OCI-M2 (cell line): ENCODE results near the gene CCT8.

ENCODE experiments used
- DNase-seq: peaks from one replicate; lab custom pipeline; 2025; ENCODE audit not compliant: unreplicated experiment; lab: John Stamatoyannopoulos, UW

The CCT8 gene

GRCh38 chr21:29073222-29074006, at the start of gene CCT8:
CCT8 (minus strand) TSS chr21:29073648; CDS start chr21:29073590, 58 bp downstream.
- peak; percentile 94 for DNase-seq

GRCh38 chr21:29121759-29122158, 48.3 kb upstream of the CCT8 start:
- no peak for DNase-seq

GRCh38 chr21:29117372-29117955, 44.0 kb upstream of the CCT8 start:
- no peak for DNase-seq

GRCh38 chr21:29115899-29116298, 42.5 kb upstream of the CCT8 start:
- no peak for DNase-seq

GRCh38 chr21:29114765-29115500, 41.5 kb upstream of the CCT8 start:
- no peak for DNase-seq

- no peak for DNase-seq
Observed at GRCh38 chr21:29105218-29105617, 31.8 kb upstream of the CCT8 start.

- DNase-seq, result no peak
Observed at GRCh38 chr21:29104239-29104708, 30.8 kb upstream of the CCT8 start.

GRCh38 chr21:29102791-29103257, 29.4 kb upstream of the CCT8 start:
- DNase-seq, result no peak

- DNase-seq, result no peak
Observed at GRCh38 chr21:29098156-29098555, 24.7 kb upstream of the CCT8 start.

GRCh38 chr21:29096218-29097015, 23.0 kb upstream of the CCT8 start:
- no peak for DNase-seq

- no peak for DNase-seq
Observed at GRCh38 chr21:29092102-29092959, 18.9 kb upstream of the CCT8 start.

GRCh38 chr21:29091033-29091432, 17.6 kb upstream of the CCT8 start:
- no peak for DNase-seq

- DNase-seq, result no peak
Observed at GRCh38 chr21:29085106-29085752, 11.8 kb upstream of the CCT8 start.

- no peak for DNase-seq
Observed at GRCh38 chr21:29084372-29084771, 10.9 kb upstream of the CCT8 start.

GRCh38 chr21:29083306-29083705, 9.9 kb upstream of the CCT8 start:
- DNase-seq, result no peak

GRCh38 chr21:29082046-29082815, 8.8 kb upstream of the CCT8 start:
- DNase-seq, result no peak

- no peak for DNase-seq
Observed at GRCh38 chr21:29080454-29080941, 7.0 kb upstream of the CCT8 start.
